ENCODE measurements around the gene CAMTA1.
A peak's percentile ranks its signal among the peaks of the same experiment; 100 is the strongest.

CAMTA1 gene

DNA sequence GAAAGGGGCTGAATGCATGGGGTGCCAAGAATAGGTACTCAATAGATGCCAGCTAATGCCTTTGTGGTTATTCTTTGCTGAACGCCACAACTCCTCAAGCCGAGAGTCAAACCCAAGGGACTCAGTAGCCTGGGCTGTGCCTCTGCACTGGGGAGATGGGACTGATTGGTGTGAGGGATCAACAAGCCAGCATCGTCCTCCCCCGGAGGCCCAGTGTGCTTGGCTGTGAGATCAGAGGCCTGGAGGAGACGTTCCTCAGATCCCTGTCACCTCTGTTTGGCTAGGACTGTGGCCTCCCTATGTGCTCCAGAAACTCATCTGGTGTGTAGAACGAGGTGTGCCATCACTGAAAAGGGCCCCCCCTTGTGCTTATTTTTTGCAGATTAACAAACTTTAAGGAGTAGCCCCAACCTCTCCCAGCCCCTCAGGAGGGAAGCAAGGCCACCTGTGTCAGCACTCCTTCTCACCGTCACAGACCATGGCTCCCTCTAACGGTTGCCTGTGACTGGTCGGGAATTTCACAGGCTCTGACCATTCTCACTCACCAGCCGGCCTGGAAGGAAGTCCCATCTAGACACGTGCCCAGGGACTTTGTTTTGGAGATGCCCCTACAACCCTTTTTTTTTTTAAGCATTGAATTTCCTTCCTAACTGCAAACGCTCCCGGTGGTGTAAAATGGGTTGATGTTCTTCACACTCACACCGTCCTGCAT is 791.8 kb downstream of the CAMTA1 start:
- TF ChIP-seq, protein P1, sequence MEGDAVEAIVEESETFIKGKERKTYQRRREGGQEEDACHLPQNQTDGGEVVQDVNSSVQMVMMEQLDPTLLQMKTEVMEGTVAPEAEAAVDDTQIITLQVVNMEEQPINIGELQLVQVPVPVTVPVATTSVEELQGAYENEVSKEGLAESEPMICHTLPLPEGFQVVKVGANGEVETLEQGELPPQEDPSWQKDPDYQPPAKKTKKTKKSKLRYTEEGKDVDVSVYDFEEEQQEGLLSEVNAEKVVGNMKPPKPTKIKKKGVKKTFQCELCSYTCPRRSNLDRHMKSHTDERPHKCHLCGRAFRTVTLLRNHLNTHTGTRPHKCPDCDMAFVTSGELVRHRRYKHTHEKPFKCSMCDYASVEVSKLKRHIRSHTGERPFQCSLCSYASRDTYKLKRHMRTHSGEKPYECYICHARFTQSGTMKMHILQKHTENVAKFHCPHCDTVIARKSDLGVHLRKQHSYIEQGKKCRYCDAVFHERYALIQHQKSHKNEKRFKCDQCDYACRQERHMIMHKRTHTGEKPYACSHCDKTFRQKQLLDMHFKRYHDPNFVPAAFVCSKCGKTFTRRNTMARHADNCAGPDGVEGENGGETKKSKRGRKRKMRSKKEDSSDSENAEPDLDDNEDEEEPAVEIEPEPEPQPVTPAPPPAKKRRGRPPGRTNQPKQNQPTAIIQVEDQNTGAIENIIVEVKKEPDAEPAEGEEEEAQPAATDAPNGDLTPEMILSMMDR (IDR thresholded peaks at IDR 0.05; ENCODE audit: control insufficient read depth, insufficient read depth, low read depth, low read length, missing control alignments), result peak; percentile 59
- no peak for DNase-seq (ENCODE audit: low read depth)
- H3K4me3 ChIP-seq (ENCODE audit: control insufficient read depth, low read depth, low read length), result no peak overlapping the region

DNA sequence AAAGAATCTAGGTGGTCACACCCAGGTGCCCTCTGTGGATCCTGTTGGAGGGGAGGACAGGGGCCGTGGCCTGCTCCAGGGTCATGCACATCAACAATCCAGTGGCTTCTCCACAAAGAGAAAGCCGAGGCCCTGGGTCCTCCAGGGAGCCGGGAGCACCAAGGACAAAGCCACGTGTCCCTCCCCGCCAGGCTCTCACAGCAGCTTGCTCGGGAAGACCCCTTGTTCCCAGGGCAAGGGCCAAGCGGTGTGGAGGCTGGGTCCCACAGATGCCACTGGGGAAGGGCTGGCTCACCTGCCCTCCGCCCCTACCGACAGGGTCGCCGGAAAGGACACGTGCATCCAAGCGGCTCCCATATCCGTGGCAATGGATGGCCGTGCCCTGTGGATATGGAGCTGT is 793.0 kb downstream of the CAMTA1 start:
- TF ChIP-seq, protein P1 (IDR thresholded peaks at IDR 0.05; ENCODE audit: control insufficient read depth, insufficient read depth, low read depth, low read length, missing control alignments), result no peak
- no peak for DNase-seq (ENCODE audit: low read depth)
- no peak overlapping the region for H3K4me3 ChIP-seq (ENCODE audit: control insufficient read depth, low read depth, low read length)

DNA sequence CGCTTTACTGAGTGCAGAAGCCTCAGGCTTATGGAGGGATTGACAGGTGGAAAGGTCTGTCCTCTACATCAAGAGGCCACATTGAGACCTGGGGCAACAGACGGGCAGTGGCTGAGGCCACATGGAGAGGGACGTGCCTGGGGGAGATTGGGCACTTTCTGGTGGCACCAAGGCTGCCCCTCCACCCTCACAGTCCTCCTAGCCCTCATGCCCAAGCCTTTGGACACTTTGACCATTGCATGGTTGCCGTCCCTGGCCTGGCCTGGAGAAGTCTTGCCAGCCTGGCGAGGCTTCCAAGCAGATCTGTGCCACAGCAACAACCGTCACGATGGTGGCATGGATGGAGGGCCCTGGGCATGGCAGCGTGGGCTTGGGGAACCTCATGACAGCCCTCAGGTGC is 793.8 kb downstream of the CAMTA1 start:
- DNase-seq (ENCODE audit: low read depth), result no peak
- H3K4me3 ChIP-seq (ENCODE audit: control insufficient read depth, low read depth, low read length), result no peak overlapping the region
- TF ChIP-seq, protein P1 (IDR thresholded peaks at IDR 0.05; ENCODE audit: control insufficient read depth, insufficient read depth, low read depth, low read length, missing control alignments), result no peak

DNA sequence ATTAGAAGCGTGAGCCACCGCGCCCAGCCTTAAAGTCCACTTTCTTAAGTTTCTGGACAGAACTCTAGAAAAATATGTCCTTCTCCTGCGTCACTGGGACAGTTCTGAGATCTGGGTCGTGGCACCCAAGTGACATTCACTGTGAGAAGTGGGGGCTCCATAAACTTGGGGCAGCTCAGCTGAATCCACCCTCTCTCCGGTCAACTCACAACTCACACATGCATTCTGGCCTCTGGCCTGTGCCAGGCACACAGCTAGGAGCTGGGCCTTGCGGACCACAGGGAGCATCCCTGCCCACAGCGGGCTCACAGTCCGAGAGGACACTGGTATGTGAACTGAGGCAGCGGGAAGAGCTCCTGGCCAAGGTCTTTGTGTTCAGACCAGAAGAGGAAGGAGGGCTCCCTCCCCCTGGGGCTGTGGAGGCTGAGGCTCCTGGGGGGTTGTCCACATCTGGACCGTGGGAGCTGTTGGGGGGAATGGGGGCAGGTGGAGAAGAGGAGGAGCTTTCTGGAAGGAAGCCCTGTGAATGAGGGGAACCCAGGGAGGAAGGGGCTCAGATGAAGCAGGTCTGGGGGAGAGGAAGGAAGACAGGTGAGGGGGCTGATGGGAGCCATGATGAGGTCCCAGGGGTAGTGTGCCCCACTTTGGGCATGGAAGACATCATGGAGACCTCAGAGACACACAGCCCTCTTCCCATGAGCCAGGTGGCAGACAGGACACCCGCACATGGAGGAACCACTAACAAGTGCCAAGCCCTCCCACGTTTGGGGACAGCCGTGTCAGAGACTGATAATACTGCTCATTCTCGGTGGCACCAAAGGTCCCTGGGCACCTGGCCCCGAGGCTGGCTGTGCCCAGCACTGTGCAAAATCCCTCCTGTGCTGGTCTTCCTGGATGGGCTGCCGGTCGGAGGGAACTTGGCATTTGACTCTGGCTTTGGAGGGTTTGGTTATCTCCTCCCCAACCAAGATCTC is 794.9 kb downstream of the CAMTA1 start:
- H3K4me3 ChIP-seq (ENCODE audit: control insufficient read depth, low read depth, low read length), result no peak overlapping the region
- no peak for DNase-seq (ENCODE audit: low read depth)
- TF ChIP-seq, protein P1 (IDR thresholded peaks at IDR 0.05; ENCODE audit: control insufficient read depth, insufficient read depth, low read depth, low read length, missing control alignments), result no peak

DNA sequence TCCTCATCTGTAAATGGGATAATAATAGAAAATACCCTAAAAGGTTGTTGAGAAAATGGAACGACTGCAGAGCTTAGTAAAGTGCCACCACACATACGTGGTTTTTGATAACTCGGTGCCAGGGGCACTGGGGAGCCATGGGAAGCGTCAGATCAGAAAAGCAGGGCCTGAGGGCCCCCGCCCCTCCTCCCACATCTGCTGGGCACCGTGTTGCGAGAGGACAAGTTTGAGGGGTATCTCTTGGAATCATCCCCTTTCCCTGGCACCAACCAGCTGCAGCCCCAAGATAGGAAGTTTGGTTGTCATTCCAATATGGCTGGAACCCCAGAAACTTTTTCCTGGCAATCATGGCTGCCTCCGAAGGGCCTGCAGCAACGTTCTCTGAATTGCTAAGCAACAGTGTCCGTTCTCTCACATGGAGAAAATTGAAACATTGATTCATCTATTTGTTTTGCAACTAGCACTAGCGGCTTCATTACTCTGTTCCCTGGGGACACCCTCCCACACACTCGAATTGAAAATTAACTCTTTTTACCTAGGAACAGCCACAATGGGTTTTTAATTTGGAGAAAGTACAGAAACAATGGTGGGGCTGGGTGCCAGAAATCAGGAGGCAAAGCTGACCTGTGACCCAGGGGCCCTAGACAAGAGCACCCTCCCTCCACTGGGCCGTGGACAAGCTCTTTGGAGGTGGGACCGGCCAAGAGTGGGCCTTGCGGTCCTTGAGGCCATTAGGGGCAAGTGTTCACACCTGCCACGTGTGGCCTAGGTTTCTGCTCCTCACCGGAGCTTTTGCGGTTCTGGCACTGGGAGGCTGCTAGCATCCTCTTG is 795.9 kb downstream of the CAMTA1 start:
- DNase-seq (ENCODE audit: low read depth), result peak; percentile 10
- no peak overlapping the region for H3K4me3 ChIP-seq (ENCODE audit: control insufficient read depth, low read depth, low read length)
- TF ChIP-seq, protein P1 (IDR thresholded peaks at IDR 0.05; ENCODE audit: control insufficient read depth, insufficient read depth, low read depth, low read length, missing control alignments), result no peak

All from AG09309 (cell line).